ENCODE results near the gene SOCS6. TPM values are rescaled to one million over a fixed set of nuclear protein-coding genes. Genes with fewer than 3 reads are reported as not detected.

SOCS6 gene
- total and polyA plus RNA-seq, 2 experiments from 2014 or later: 11.0 to 24.1 TPM

- no peaks in the 10 kb centered on the region for H3K4me1 ChIP-seq (ENCODE audit: low read depth)
- TF ChIP-seq, protein P1, sequence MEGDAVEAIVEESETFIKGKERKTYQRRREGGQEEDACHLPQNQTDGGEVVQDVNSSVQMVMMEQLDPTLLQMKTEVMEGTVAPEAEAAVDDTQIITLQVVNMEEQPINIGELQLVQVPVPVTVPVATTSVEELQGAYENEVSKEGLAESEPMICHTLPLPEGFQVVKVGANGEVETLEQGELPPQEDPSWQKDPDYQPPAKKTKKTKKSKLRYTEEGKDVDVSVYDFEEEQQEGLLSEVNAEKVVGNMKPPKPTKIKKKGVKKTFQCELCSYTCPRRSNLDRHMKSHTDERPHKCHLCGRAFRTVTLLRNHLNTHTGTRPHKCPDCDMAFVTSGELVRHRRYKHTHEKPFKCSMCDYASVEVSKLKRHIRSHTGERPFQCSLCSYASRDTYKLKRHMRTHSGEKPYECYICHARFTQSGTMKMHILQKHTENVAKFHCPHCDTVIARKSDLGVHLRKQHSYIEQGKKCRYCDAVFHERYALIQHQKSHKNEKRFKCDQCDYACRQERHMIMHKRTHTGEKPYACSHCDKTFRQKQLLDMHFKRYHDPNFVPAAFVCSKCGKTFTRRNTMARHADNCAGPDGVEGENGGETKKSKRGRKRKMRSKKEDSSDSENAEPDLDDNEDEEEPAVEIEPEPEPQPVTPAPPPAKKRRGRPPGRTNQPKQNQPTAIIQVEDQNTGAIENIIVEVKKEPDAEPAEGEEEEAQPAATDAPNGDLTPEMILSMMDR (IDR thresholded peaks at IDR 0.05; ENCODE audit: low read depth, low read length): no peak
- no peak overlapping the region for H3K27ac ChIP-seq
- no peaks in the 10 kb centered on the region for H3K27me3 ChIP-seq
- no peak overlapping the region for H3K4me3 ChIP-seq
- no peak for DNase-seq (ENCODE audit: low read depth in 1 of 2, low spot score in 1 of 2)
- no peaks in the 10 kb centered on the region for H3K36me3 ChIP-seq
- no peaks in the 10 kb centered on the region for H3K9me3 ChIP-seq (ENCODE audit: low read depth)
Observed at GRCh38 chr18:70263336-70263735, 25.5 kb upstream of the SOCS6 start.

- H3K36me3 ChIP-seq: no peaks in the 10 kb centered on the region
- TF ChIP-seq, protein P1 (IDR thresholded peaks at IDR 0.05; ENCODE audit: low read depth, low read length): no peak
- no peaks in the 10 kb centered on the region for H3K4me1 ChIP-seq (ENCODE audit: low read depth)
- H3K9me3 ChIP-seq (ENCODE audit: low read depth): no peaks in the 10 kb centered on the region
- H3K4me3 ChIP-seq: no peak overlapping the region
- no peak for DNase-seq (ENCODE audit: low read depth in 1 of 2, low spot score in 1 of 2)
- no peaks in the 10 kb centered on the region for H3K27me3 ChIP-seq
- H3K27ac ChIP-seq: no peak overlapping the region
Observed at GRCh38 chr18:70271742-70272141, 17.1 kb upstream of the SOCS6 start.

GRCh38 chr18:70273021-70273420, 15.8 kb upstream of the SOCS6 start:
- H3K9me3 ChIP-seq (ENCODE audit: low read depth): no peaks in the 10 kb centered on the region
- DNase-seq (ENCODE audit: low read depth in 1 of 2, low spot score in 1 of 2): no peak
- no peaks in the 10 kb centered on the region for H3K36me3 ChIP-seq
- no peak overlapping the region for H3K4me3 ChIP-seq
- no peak overlapping the region for H3K27ac ChIP-seq
- TF ChIP-seq, protein P1 (IDR thresholded peaks at IDR 0.05; ENCODE audit: low read depth, low read length): no peak
- H3K4me1 ChIP-seq (ENCODE audit: low read depth): no peaks in the 10 kb centered on the region
- no peaks in the 10 kb centered on the region for H3K27me3 ChIP-seq

DNA sequence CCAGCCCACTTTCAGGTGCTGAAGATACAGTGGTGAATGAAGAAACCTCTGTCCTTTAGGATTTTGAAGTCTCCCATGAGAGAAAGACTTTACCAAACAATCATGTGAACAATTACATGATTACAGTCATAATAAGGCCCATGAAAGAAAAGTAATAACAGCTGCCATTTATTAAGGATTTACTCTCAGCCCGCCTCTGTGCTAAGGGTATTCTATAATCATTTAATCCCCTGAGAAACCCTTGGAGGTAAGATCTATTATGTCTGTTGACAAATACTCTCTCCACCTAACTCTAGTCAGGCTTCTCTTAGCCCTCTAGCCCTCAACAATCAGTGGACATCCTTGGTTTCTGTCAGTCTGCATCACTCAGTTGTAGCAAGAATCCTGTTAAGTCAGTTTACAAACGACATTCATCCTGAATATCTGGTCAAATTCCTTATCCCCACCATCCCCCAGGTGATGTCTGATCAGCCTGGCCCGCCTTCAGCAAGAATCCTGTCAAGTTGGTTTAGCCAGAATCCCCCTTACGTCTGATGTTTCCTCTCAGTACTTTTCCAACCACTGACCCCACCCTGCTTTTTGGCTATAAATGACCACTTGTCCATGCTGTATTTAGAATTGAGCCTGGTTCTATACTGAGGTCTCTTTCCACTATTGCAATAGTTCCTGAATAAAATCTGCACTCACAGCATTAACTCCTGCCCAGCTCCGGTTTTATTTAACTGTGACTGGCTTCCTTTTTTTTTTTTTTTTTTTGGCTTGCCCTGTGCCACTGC, 12.2 kb upstream of the SOCS6 start:
- Histone ChIP-seq H3K4me3 (no peak overlapping the region), H3K27ac (no peak overlapping the region), H3K36me3 (no peaks in the 10 kb centered on the region), H3K4me1 (ENCODE audit: low read depth) (no peaks in the 10 kb centered on the region), H3K27me3 (no peaks in the 10 kb centered on the region), H3K9me3 (ENCODE audit: low read depth) (no peaks in the 10 kb centered on the region)
- TF ChIP-seq, protein P1 (IDR thresholded peaks at IDR 0.05; ENCODE audit: low read depth, low read length): no peak
- no peak for DNase-seq (ENCODE audit: low read depth in 1 of 2, low spot score in 1 of 2)

- no peak overlapping the region for H3K4me3 ChIP-seq
- TF ChIP-seq, protein P1 (IDR thresholded peaks at IDR 0.05; ENCODE audit: low read depth, low read length): no peak
- DNase-seq (ENCODE audit: low read depth in 1 of 2, low spot score in 1 of 2): no peak
Observed at GRCh38 chr18:70279470-70279869, 9.4 kb upstream of the SOCS6 start.

More at GRCh38 chr18:70279470-70279869, 9.4 kb upstream of the SOCS6 start:
- no peaks in the 10 kb centered on the region for H3K27me3 ChIP-seq
- no peaks in the 10 kb centered on the region for H3K4me1 ChIP-seq (ENCODE audit: low read depth)
- no peak overlapping the region for H3K27ac ChIP-seq
- no peaks in the 10 kb centered on the region for H3K36me3 ChIP-seq
- H3K9me3 ChIP-seq (ENCODE audit: low read depth): no peaks in the 10 kb centered on the region

All from cardiac muscle cell (in vitro differentiated cells and primary cell).